Tibial artery (tissue), 4 donors: ENCODE results near the gene COL4A4.

Source experiments
- DNase-seq, 2 donors: peaks; one replicate each; pipeline ENCODE4 v3.0.0-alpha.2; 2019
- H3K27ac ChIP-seq, 2 donors: fragments of 200-600 bp; sonication (generic) in 1 of 2; 1 replicate in 1 of 2; 2 replicates in 1 of 2; pipeline ENCODE4 v1.5.1; 2018 to 2019; ENCODE audit warnings: mild to moderate bottlenecking in 1 of 2
- H3K27me3 ChIP-seq, 2 donors: fragments of 200-600 bp; sonication (generic) in 1 of 2; one replicate each; pipeline versions ENCODE4 v1.5.1 to v1.6.0; 2016 to 2019
- H3K36me3 ChIP-seq, 3 donors: fragments of 200-600 bp; sonication (generic) in 2 of 3; one replicate each; pipeline ENCODE4 v1.5.1; 2016 to 2019; ENCODE audit warnings: mild to moderate bottlenecking in 2 of 3
- H3K4me1 ChIP-seq, 4 donors: fragments of 200-600 bp; sonication (generic) in 2 of 4; 1 replicate in 3 of 4; 2 replicates in 1 of 4; pipeline ENCODE4 v1.5.1; 2016 to 2019
- H3K4me3 ChIP-seq, 2 donors: fragments of 200-600 bp; sonication (generic) in 1 of 2; 1 replicate in 1 of 2; 2 replicates in 1 of 2; pipeline ENCODE4 v1.5.1; 2018 to 2019; ENCODE audit warnings: mild to moderate bottlenecking in 2 of 2
- H3K9me3 ChIP-seq, 3 donors: fragments of 200-600 bp; sonication (generic) in 1 of 3; one replicate each; pipeline ENCODE4 v1.5.1; 2016 to 2019
- intact Hi-C: fragments of 100-400 bp; cut with DNase I; formaldehyde crosslinking; loops from one replicate; pipeline ENCODE4 v1.15.0; 2023; ENCODE audit warnings: low total_unique reads
- TF ChIP-seq, protein P1 (sequence below), 2 experiments: fragments of 200-600 bp in 1 of 2; fragments of 450-650 bp in 1 of 2; IDR thresholded peaks; one replicate each; pipeline ENCODE4 v1.5.1; 2017 to 2019; ENCODE audit warnings: antibody characterized with exemption in 2 of 2, mild to moderate bottlenecking in 1 of 2, moderate library complexity in 1 of 2

Gene COL4A4

GRCh38 chr2:226985583-226985946 lies 178.4 kb downstream of the COL4A4 start:
- no peaks in the 10 kb centered on the region for H3K36me3 ChIP-seq
- intact Hi-C loops = loop anchor here (2.0 to 10.0 kb wide), 3 partner anchors 151 to 1101 kb away; partner anchors contain the start of gene RHBDD1
- H3K9me3 ChIP-seq = no peaks in the 10 kb centered on the region
- H3K4me1 ChIP-seq = peaks cover 0 to 10% (median 5%) of the 10 kb centered on the region in 4 donors
- TF ChIP-seq, protein P1, sequence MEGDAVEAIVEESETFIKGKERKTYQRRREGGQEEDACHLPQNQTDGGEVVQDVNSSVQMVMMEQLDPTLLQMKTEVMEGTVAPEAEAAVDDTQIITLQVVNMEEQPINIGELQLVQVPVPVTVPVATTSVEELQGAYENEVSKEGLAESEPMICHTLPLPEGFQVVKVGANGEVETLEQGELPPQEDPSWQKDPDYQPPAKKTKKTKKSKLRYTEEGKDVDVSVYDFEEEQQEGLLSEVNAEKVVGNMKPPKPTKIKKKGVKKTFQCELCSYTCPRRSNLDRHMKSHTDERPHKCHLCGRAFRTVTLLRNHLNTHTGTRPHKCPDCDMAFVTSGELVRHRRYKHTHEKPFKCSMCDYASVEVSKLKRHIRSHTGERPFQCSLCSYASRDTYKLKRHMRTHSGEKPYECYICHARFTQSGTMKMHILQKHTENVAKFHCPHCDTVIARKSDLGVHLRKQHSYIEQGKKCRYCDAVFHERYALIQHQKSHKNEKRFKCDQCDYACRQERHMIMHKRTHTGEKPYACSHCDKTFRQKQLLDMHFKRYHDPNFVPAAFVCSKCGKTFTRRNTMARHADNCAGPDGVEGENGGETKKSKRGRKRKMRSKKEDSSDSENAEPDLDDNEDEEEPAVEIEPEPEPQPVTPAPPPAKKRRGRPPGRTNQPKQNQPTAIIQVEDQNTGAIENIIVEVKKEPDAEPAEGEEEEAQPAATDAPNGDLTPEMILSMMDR (IDR thresholded peaks at IDR 0.05) = peak in 1 of 2 experiments; percentile 2
- H3K27me3 ChIP-seq = no peaks in the 10 kb centered on the region
- H3K4me3 ChIP-seq = no peak overlapping the region
- DNase-seq = no peak
- H3K27ac ChIP-seq = no peak overlapping the region

GRCh38 chr2:226984750-226985582 lies 179.0 kb downstream of the COL4A4 start:
- H3K36me3 ChIP-seq = no peaks in the 10 kb centered on the region
- no peaks in the 10 kb centered on the region for H3K27me3 ChIP-seq
- H3K9me3 ChIP-seq = no peaks in the 10 kb centered on the region
- H3K27ac ChIP-seq = no peak overlapping the region
- intact Hi-C loops = loop anchor here (2.0 to 10.0 kb wide), 4 partner anchors 150 to 1318 kb away; partner anchors contain the start of gene RHBDD1
- H3K4me3 ChIP-seq = no peak overlapping the region
- H3K4me1 ChIP-seq = peaks cover 0 to 10% (median 5%) of the 10 kb centered on the region in 4 donors
- TF ChIP-seq, protein P1 (IDR thresholded peaks at IDR 0.05) = peak; percentile 76 to 82
- peak in 1 of 2 donors; percentile 58 for DNase-seq

- TF ChIP-seq, protein P1 (IDR thresholded peaks at IDR 0.05) = no peak
- no peaks in the 10 kb centered on the region for H3K36me3 ChIP-seq
- H3K27ac ChIP-seq = no peak overlapping the region
- H3K9me3 ChIP-seq = no peaks in the 10 kb centered on the region
- peaks cover 0 to 10% (median 5%) of the 10 kb centered on the region in 4 donors for H3K4me1 ChIP-seq
- DNase-seq = no peak
- intact Hi-C loops = loop anchor here (2.0 to 10.0 kb wide), 4 partner anchors 149 to 1317 kb away; partner anchors contain the start of gene RHBDD1
- no peaks in the 10 kb centered on the region for H3K27me3 ChIP-seq
- no peak overlapping the region for H3K4me3 ChIP-seq
Observed at GRCh38 chr2:226983895-226984749, 179.9 kb downstream of the COL4A4 start.

DNA sequence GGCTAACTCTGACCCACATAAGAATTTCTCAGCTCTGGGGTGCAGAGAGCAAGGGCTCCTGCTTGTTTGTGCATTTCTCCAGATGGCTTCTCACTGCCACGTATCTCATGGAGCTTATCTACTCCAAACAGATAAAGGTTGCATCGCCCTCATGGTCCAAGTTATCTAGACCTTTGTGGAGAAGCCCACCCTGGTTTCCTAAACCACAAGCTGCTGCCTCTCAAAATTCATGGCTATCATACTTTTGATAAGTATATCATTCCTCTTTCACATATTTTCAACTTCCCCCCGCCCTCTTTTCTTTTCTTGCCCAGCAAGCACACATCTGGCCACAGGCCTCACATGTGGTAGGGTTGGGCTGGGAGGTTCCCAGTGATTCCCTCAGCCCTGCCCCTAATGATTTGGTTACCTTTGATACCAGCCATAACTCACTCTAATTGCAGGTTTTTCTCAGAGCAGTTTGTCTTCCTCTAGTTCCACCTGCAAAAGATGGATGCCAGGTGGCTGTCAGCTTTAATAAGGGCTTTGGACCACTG lies 182.1 kb downstream of the COL4A4 start:
- DNase-seq = no peak
- TF ChIP-seq, protein P1 (IDR thresholded peaks at IDR 0.05) = no peak
- peaks cover 0 to 10% (median 5%) of the 10 kb centered on the region in 4 donors for H3K4me1 ChIP-seq
- H3K36me3 ChIP-seq = no peaks in the 10 kb centered on the region
- H3K9me3 ChIP-seq = no peaks in the 10 kb centered on the region
- intact Hi-C loops = loop anchor here (5.0 to 10.0 kb wide), 3 partner anchors 147 to 1315 kb away; partner anchors contain the start of gene RHBDD1
- H3K27me3 ChIP-seq = no peaks in the 10 kb centered on the region
- H3K4me3 ChIP-seq = no peak overlapping the region
- no peak overlapping the region for H3K27ac ChIP-seq

- no peak for DNase-seq
- no peak overlapping the region for H3K27ac ChIP-seq
- no peaks in the 10 kb centered on the region for H3K36me3 ChIP-seq
- H3K4me1 ChIP-seq = no peaks in the 10 kb centered on the region
- no peak overlapping the region for H3K4me3 ChIP-seq
- no peaks in the 10 kb centered on the region for H3K9me3 ChIP-seq
- intact Hi-C loops = no loop called here
- TF ChIP-seq, protein P1 (IDR thresholded peaks at IDR 0.05) = no peak
- no peaks in the 10 kb centered on the region for H3K27me3 ChIP-seq
Observed at GRCh38 chr2:226979004-226979403, 185.0 kb downstream of the COL4A4 start.
